IMR-90 (cell line): ENCODE results near the gene PCSK2. TPM values are rescaled to one million over a fixed set of nuclear protein-coding genes. Genes with fewer than 3 reads are reported as not detected.

ENCODE experiments used
- ATAC-seq: fragments of 200-7000 bp; cut with Tn5 transposase; 2 replicates; pipeline ENCODE4 v1.9.1; 2020; ENCODE audit warnings: low read depth, mild to moderate bottlenecking, moderate library complexity
- BruUV-seq: library from RNA; stranded (reverse); fragments of 400-500 nt; replicated peaks from 2 replicates; lab custom pipeline; 2021; lab: Mats Ljungman, UMichigan
- CTCF ChIA-PET: fragments of 300-600 bp; formaldehyde crosslinking; extraction: SDS; loops from one replicate; lab custom pipeline; 2021; ENCODE audit warnings: antibody characterized with exemption; lab: Yijun Ruan, JAX
- POLR2A ChIA-PET: fragments of 300-600 bp; sonication (Branson Sonifier 250); formaldehyde crosslinking; loops from one replicate; lab custom pipeline; 2022; ENCODE audit warnings: antibody characterized with exemption; ENCODE audit not compliant: unreplicated experiment; lab: Charles Lee
- DNase-seq: peaks from one replicate; pipeline ENCODE4 v3.0.0; 2013
- H2AFZ ChIP-seq: replicated peaks from 2 replicates; pipeline ENCODE3; 2013; ENCODE audit warnings: low read length, mild to moderate bottlenecking; ENCODE audit not compliant: poor library complexity
- H2AK5ac ChIP-seq: 2 replicates; pipeline ENCODE4 v1.6.1; 2013; ENCODE audit warnings: low read depth, low read length, inconsistent platforms
- H2AK9ac ChIP-seq: replicated peaks from 2 replicates; pipeline ENCODE3; 2013; ENCODE audit warnings: mild to moderate bottlenecking, low read depth, low read length, moderate library complexity; ENCODE audit not compliant: poor library complexity
- H2BK120ac ChIP-seq: 2 replicates; pipeline ENCODE4 v1.6.1; 2013; ENCODE audit warnings: low read depth, low read length, inconsistent platforms
- H2BK15ac ChIP-seq: 3 replicates; pipeline ENCODE4 v1.6.1; 2013; ENCODE audit warnings: low read depth, low read length, inconsistent platforms
- H2BK20ac ChIP-seq: 2 replicates; pipeline ENCODE4 v1.6.1; 2013; ENCODE audit warnings: low read depth, mild to moderate bottlenecking, inconsistent platforms, low read length, moderate library complexity
- H2BK5ac ChIP-seq: 2 replicates; pipeline ENCODE4 v1.6.1; 2013; ENCODE audit warnings: mild to moderate bottlenecking, low read depth, low read length, inconsistent platforms; ENCODE audit not compliant: poor library complexity, severe bottlenecking
- H3K14ac ChIP-seq: replicated peaks from 2 replicates; pipeline ENCODE4 v1.6.1; 2013; ENCODE audit warnings: low read depth, low read length, inconsistent platforms
- H3K18ac ChIP-seq: 2 replicates; pipeline ENCODE4 v1.6.1; 2013; ENCODE audit warnings: low read depth, low read length, control low read depth
- H3K23ac ChIP-seq: 2 replicates; pipeline ENCODE4 v1.6.1; 2013; ENCODE audit warnings: low read depth, low read length, inconsistent platforms
- H3K27ac ChIP-seq: 2 replicates; pipeline ENCODE4 v1.5.1; 2013; ENCODE audit warnings: mild to moderate bottlenecking, control low read depth, low read length; ENCODE audit not compliant: insufficient read depth
- H3K27me3 ChIP-seq: 2 replicates; pipeline ENCODE4 v1.6.1; 2013; ENCODE audit warnings: low read length; ENCODE audit not compliant: control insufficient read depth, insufficient read depth
- H3K36me3 ChIP-seq: 2 replicates; pipeline ENCODE4 v1.6.1; 2013; ENCODE audit warnings: low read length, mixed read lengths; ENCODE audit not compliant: control insufficient read depth, insufficient read depth
- H3K4ac ChIP-seq: 2 replicates; pipeline ENCODE4 v1.6.1; 2013; ENCODE audit warnings: low read depth, low read length, inconsistent platforms
- H3K4me1 ChIP-seq: 2 replicates; pipeline ENCODE4 v1.6.1; 2013; ENCODE audit warnings: low read length, mixed read lengths; ENCODE audit not compliant: control insufficient read depth, insufficient read depth
- H3K4me2 ChIP-seq: 2 replicates; pipeline ENCODE4 v1.6.1; 2013; ENCODE audit warnings: low read depth, mild to moderate bottlenecking, control low read depth, low read length, moderate library complexity
- H3K4me3 ChIP-seq: 2 replicates; pipeline ENCODE4 v1.5.1; 2013; ENCODE audit warnings: low read depth, mild to moderate bottlenecking, control low read depth, low read length, moderate library complexity; ENCODE audit not compliant: insufficient read depth
- H3K56ac ChIP-seq: 2 replicates; pipeline ENCODE4 v1.6.1; 2013; ENCODE audit warnings: low read length, inconsistent platforms; ENCODE audit not compliant: insufficient read depth; ENCODE audit errors: extremely low read depth
- H3K79me1 ChIP-seq, 2 experiments: 2 replicates each; pipeline ENCODE4 v1.6.1; 2013; ENCODE audit warnings: low read length in 2 of 2, inconsistent platforms in 1 of 2, low read depth in 1 of 2
- H3K9ac ChIP-seq: 2 replicates; pipeline ENCODE4 v1.6.1; 2013; ENCODE audit warnings: low read depth, low read length, control low read depth
- H3K9me1 ChIP-seq: 2 replicates; pipeline ENCODE4 v1.6.1; 2013; ENCODE audit warnings: low read length, inconsistent platforms; ENCODE audit not compliant: insufficient read depth
- H3K9me3 ChIP-seq: 2 replicates; pipeline ENCODE4 v1.6.1; 2013; ENCODE audit warnings: low read length; ENCODE audit not compliant: control insufficient read depth, insufficient read depth
- H4K20me1 ChIP-seq: 2 replicates; pipeline ENCODE4 v1.6.1; 2013; ENCODE audit warnings: low read length, inconsistent platforms; ENCODE audit not compliant: insufficient read depth
- H4K5ac ChIP-seq: 2 replicates; pipeline ENCODE4 v1.6.1; 2013; ENCODE audit warnings: mild to moderate bottlenecking, low read depth, low read length, control low read depth
- H4K8ac ChIP-seq, 2 experiments: 2 replicates each; pipeline ENCODE4 v1.6.1; 2013; ENCODE audit warnings: low read depth in 2 of 2, low read length in 2 of 2, control low read depth in 1 of 2, inconsistent platforms in 1 of 2
- H4K91ac ChIP-seq: 2 replicates; pipeline ENCODE4 v1.6.1; 2013; ENCODE audit warnings: low read depth, low read length, inconsistent platforms; ENCODE audit not compliant: insufficient read depth
- BHLHE40 ChIP-seq: fragments of 150-350 bp; IDR thresholded peaks from 2 replicates; pipeline ENCODE4 v1.6.1; 2016; ENCODE audit warnings: mild to moderate bottlenecking, low read depth, low read length
- CEBPB ChIP-seq: IDR thresholded peaks from 2 replicates; pipeline ENCODE4 v1.6.1; 2012; ENCODE audit warnings: low read depth, low read length, improper control_type of control experiment
- MXI1 ChIP-seq: IDR thresholded peaks from 2 replicates; pipeline ENCODE4 v1.6.1; 2012; ENCODE audit warnings: low read depth, mild to moderate bottlenecking, low read length, moderate library complexity, borderline replicate concordance
- NFE2L2 ChIP-seq: fragments of 150-350 bp; IDR thresholded peaks from 2 replicates; pipeline ENCODE4 v1.6.1; 2016; ENCODE audit warnings: low read depth, mild to moderate bottlenecking, low read length
- POLR2A ChIP-seq: IDR thresholded peaks from 2 replicates; pipeline ENCODE4 v1.6.1; 2012; ENCODE audit warnings: mild to moderate bottlenecking, low read depth, low read length
- RAD21 ChIP-seq: IDR thresholded peaks from 2 replicates; pipeline ENCODE4 v1.6.1; 2012; ENCODE audit warnings: low read length, improper control_type of control experiment
- RCOR1 ChIP-seq: IDR thresholded peaks from 2 replicates; pipeline ENCODE4 v1.6.1; 2012; ENCODE audit warnings: mild to moderate bottlenecking, low read length, improper control_type of control experiment; ENCODE audit not compliant: insufficient replicate concordance
- RFX5 ChIP-seq: IDR thresholded peaks from 2 replicates; pipeline ENCODE4 v1.8.0; 2012; ENCODE audit warnings: low read depth, mild to moderate bottlenecking, low read length, moderate library complexity
- WGBS, 2 experiments: methylation state at CpG; one replicate each; pipeline versions ENCODE4 v1.1.5 to v1.1.7; 2013; ENCODE audit warnings: missing lambda C conversion rate in 2 of 2; ENCODE audit not compliant: insufficient read length in 1 of 2; ENCODE audit errors: extremely low coverage in 2 of 2; 5-methylcytosine and 5-hydroxymethylcytosine counted together
- dilution Hi-C: fragments of 300-500 bp; cut with HindIII; formaldehyde crosslinking; loops from one replicate; pipeline ENCODE4 v1.14.3; 2018; ENCODE audit warnings: low sequenced_read_pairs; ENCODE audit not compliant: unreplicated experiment
- in situ Hi-C: fragments of 300-500 bp; cut with MboI; formaldehyde crosslinking; loops from 3 replicates; pipeline ENCODE4 v1.14.3; 2019; ENCODE audit warnings: low sequenced_read_pairs, inconsistent platforms, mixed read lengths
- intact Hi-C: fragments of 100-400 bp; cut with micrococcal nuclease; formaldehyde crosslinking; loops from 2 replicates; pipeline ENCODE4 v1.10.0; 2022
- polyA plus RNA-seq, 3 experiments: library from polyadenylated mRNA; depleted of rRNA; stranded (reverse); fragments of >200 nt; gene quantifications; 2 replicates each; pipeline ENCODE4 v1.2.3, GENCODE V29; 2012; ENCODE audit warnings: low replicate concordance in 1 of 3
- total RNA-seq: library from RNA; depleted of rRNA; stranded (reverse); fragments of >200 nt; gene quantifications from 2 replicates; pipeline ENCODE4 v1.2.3, GENCODE V29; 2012

PCSK2 gene
- total and polyA plus RNA-seq, 2 of the 4 experiments (the other 2 are of a cell fraction) = not detected

DNA sequence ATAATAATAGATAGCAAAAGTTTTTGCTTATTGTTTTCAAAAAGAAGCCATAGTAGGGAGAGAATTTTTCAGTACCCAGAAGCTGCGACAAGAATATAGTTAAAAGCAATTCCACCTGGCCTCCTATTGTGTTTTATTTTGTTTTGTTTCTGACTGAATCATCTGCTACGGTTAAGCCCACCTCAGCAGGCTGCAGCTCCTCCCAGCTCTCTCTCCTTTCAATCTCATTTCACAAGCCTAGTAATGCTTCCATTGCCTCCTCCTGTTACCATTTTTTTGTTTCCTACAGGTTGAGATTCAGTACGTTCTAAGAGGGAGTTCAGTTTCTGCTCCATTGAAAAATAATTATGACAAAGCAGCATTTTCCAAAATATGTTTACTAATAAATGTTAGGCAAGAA lies 77.9 kb downstream of the PCSK2 start:
- no peak overlapping the region for H3K23ac ChIP-seq
- H3K27ac ChIP-seq = no peak overlapping the region
- no peak for DNase-seq
- no peaks in the 10 kb centered on the region for H3K4me1 ChIP-seq
- no peak overlapping the region for H2BK5ac ChIP-seq
- H2AK9ac ChIP-seq = no peak overlapping the region
- H3K9me3 ChIP-seq = no peaks in the 10 kb centered on the region
- H3K79me1 ChIP-seq = no peaks in the 10 kb centered on the region
- H4K91ac ChIP-seq = no peak overlapping the region
- H3K27me3 ChIP-seq = no peaks in the 10 kb centered on the region
- no peak overlapping the region for H3K9ac ChIP-seq
- no peak overlapping the region for H2BK20ac ChIP-seq
- in situ Hi-C loops = no loop called here
- POLR2A ChIA-PET = no interaction called here
- H3K4ac ChIP-seq = no peak overlapping the region
- H3K14ac ChIP-seq = no peak overlapping the region
- no peak overlapping the region for H4K5ac ChIP-seq
- no peak overlapping the region for H3K56ac ChIP-seq
- WGBS, 2 experiments = no CpG with 5 or more reads among the region's 3 CpGs
- no peaks in the 10 kb centered on the region for H3K36me3 ChIP-seq
- H2AFZ ChIP-seq = no peak overlapping the region
- no peak overlapping the region for H4K8ac ChIP-seq
- TF ChIP-seq RAD21 = no peak
- TF ChIP-seq RCOR1 = no peak
- no peak for TF ChIP-seq CEBPB
- no peak for TF ChIP-seq BHLHE40
- TF ChIP-seq NFE2L2 = no peak
- no peak for TF ChIP-seq MXI1
- no peak for TF ChIP-seq POLR2A
- no peak for TF ChIP-seq RFX5
- no peak overlapping the region for H2AK5ac ChIP-seq
- dilution Hi-C loops = no loop called here
- intact Hi-C loops = no loop called here
- H2BK15ac ChIP-seq = no peak overlapping the region
- CTCF ChIA-PET = no interaction called here
- no peaks in the 10 kb centered on the region for H4K20me1 ChIP-seq
- H3K18ac ChIP-seq = no peak overlapping the region
- H3K4me3 ChIP-seq = no peak overlapping the region
- BruUV-seq = no TSS peak
- ATAC-seq = no peak
- H2BK120ac ChIP-seq = no peak overlapping the region
- no peak overlapping the region for H3K4me2 ChIP-seq
- H3K9me1 ChIP-seq = no peaks in the 10 kb centered on the region
